Colon (tissue), 2 donors: ENCODE results near the gene NTM.
"Not testable (repeated sequence)": the region's sequence is repeated elsewhere in the genome, so short reads cannot be mapped to it uniquely, and the experiment has no call there.

Experiments used
- FAIRE-seq: peaks from 2 replicates; lab custom pipeline; 2012; peaks lifted over from hg19 to GRCh38; lab: Jason Lieb, UNC
- donor health status: control.
- donor health status: control.

The NTM gene

DNA sequence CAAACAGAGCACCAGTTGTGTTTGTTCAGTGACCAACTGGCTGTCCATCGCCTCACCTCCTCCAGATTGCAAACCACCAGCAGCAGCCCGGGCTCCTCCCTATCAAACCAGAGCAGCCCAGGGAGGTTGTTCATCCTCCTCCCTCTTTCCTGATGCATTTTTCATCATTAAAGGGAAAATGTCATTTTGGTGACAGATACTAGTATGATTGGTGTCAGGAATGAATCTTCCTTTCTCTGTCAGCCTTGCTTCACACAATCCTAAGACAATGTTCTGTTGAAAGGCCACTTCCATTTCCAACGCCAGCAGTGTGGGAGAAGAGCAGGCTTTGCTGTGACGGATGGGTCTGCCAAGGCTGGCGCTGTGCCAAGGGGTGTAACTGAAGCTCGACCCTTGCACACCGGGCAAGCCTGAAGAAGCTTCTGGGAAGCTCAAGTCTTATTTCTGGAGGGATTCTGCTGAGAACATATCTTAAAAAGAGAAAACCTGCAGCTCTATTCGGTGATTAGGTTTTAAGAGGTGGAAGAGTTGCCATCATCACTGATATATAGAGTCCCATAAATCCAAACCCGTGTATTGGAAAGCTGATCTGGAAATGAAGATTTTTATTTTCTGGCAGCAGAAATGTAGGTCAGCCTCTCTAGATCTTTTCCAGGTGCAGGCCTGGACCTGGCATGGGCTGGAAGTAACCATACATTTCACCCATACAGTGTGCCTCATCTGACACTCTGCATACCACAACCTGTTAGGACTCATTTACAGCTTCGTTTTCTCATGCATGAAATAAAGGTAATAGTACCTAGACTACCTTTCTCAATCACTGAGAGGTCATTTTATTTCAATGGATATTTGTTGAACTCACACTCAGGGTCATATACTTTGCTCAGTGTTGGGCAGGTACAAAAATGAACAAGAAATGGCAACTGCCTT lies 524.5 kb downstream of the NTM start:
- FAIRE-seq = no peak

DNA sequence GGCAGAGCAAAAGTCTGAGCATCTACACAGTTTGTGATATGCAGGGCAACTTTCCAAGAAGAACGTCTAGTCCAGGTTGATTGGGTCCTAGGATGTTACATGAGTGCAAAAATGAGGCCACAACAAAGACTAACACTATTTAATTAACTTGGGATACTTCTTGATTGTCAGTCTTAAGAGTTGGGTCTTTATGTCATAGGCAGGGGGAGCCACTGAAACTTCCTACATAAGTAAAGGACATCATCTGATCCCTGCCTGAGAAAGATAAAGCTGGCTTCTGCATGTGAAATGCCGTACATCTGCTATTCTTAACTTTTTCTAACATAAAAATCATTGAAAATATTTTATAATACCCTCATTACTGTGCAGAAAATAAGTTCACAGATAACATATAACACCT lies 525.5 kb downstream of the NTM start:
- no peak for FAIRE-seq

DNA sequence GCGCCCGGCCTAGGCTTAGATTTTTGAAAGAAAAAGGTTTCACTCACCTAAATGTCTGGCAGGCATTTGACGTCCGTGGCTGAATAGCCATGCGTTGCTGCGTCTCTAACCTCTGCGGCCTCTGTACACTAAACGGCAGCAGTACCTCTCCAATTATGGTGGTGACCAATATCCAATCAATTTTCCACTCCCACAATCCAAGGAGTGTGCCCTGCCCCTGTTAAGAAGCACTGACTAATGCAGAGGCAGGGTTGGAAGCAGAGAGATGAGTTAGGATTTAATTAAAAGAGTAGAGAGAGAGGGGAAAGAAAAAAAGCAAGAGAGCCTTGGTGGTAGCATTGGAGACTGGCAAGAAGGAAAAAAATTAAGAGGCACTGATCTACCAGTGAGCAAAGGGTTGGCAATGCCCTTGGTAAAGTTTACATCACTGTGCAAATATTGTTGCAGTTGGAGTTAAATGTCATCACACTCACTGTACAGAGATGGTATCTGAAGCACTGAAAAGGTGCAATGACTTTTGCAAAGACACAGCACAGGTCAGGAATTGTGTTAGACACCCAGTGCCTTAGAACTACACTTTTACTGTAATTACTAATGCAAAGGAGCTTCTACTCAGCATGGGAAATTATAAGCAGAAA lies 526.7 kb downstream of the NTM start:
- FAIRE-seq = no peak

DNA sequence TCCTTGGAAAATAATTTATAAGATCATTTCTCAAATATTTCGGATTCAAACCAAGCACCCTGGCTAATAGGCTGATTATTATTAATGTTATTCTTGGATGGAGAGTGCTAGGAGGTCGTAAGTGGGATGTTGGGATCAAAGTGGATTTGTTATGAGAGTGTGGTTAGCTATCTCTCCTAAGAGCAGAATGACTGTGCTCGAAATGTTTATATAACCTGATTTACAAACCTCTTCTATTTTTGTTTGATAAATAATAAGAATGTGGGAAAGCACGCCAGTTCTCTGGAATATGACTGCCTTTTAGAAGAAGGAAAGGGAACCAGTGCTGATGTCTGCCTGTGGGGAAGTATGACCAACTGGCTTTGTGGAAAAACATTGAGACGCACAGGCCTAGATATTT lies 527.5 kb downstream of the NTM start:
- FAIRE-seq = no peak

DNA sequence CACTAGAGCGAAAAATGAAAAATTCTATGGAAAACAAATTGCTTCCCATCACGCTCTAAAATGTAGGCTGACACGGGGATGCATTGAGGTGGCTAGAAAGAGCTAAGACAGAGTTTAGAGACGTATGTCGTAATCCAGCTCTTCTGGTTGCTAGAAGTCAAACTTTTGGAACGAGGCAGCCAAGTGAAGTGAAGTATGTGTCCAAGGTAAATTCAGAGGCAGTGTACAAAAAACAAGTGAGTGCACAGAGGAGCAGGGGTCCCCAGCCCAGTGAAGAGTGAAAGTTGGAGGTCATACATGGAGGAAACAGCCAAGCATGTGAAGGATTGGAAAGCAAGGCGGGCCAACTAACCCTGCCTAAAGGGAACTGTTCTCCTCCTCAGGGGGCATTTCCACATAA lies 528.5 kb downstream of the NTM start:
- FAIRE-seq = no peak

DNA sequence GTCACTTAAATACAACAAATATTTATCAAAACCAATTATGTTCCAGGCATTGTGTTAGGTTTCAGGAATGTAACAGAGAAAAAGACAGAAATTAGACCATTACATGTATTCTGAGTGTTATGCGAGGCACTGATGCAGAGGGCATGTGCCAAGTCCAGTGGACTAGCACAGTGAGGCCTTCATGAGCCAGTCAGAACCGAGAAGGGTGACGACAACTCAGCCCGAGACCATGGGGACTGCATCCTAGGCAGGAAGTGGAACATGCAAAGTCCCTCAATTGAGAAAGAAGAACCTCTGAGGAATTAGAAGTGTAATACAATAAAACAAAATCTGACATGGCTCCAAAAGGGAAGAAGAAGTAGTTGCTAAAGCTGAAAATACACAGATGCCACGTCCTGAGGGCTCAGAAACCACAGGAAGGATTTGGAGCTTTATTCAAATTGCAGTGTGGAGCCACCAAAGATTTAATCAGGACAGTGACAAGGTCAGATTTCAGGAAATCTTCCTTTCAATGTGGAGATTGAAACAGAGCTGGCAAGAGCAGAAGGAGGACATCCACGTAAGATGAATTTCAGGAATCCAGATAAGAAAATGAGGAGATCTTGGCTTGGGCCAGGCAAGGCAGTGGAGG lies 529.6 kb downstream of the NTM start:
- FAIRE-seq = no peak

DNA sequence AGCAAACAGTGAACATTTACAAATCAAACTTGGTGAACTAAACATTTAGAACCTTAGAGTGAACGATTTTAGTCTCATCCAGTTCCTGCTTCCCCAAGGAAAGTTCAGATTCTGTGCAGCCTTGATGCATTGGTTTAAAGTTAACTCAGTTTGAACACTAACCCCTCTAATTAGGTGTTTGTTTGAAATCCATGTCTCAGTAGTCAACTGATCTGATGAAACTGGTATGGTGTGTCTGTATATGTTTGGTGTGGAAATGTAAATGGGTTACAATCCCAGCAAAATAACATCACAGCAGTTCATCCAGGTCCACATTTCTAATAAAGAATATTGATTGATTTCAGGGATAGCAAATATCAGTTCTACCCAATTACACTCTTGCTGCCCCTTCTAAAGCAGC lies 532.0 kb downstream of the NTM start:
- no peak for FAIRE-seq

DNA sequence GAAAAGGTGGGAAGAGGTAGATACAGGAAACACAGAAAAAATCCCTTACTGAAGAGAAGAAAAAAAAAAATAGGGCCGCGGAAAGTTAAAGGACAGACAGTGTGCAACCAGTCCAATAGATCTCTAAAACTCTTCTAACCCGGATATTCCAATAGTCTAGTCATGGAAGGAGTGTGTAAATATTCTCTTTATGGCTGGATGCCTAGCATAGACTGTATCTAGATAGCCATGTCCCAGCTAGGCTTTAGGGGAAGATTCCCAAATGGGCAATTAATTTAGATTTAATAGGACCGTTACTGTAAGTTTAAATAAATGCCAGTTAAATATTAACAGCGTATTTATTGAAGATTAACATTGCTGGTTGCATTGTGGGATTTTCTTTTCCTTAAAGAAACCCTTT lies 532.7 kb downstream of the NTM start:
- no peak for FAIRE-seq

DNA sequence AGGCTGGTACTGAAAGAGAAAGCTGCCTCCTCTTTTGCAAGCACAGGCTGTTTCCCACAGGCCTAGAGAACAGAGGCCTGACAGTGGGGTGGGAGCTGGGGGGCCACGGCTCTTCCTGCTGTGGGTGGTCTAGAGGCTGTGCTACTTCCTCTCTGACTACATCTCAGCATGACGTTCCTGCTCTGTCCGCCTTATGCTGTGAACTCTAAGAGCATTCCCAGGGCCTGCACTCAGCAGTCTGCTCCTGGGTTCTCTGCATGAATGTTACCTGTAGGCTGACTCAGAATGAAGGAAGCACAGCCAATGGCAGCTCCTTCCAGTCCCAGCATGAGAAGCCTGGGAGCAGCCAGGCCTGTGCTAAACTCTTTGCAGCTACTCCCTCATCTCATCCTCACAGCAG lies 534.3 kb downstream of the NTM start:
- FAIRE-seq = no peak

DNA sequence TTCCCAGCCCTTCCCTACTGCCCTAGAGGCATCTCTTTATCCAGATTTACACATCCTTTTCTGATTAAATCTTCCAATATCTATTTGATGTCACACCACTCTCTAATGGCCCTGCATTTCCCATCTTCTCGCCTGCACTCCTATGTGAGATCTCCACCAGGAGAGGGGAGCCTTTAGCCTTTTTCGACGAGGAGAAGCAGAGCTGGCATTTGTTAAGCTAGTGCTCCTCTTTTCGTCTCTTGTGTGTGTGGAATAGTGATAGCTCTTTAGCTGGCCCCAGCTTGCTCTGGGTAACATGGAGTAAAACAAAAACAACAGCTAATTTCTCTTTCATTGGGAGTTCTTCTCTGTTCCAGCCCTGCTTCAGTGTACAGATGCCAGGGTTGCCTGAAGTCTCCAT lies 536.5 kb downstream of the NTM start:
- FAIRE-seq = no peak

DNA sequence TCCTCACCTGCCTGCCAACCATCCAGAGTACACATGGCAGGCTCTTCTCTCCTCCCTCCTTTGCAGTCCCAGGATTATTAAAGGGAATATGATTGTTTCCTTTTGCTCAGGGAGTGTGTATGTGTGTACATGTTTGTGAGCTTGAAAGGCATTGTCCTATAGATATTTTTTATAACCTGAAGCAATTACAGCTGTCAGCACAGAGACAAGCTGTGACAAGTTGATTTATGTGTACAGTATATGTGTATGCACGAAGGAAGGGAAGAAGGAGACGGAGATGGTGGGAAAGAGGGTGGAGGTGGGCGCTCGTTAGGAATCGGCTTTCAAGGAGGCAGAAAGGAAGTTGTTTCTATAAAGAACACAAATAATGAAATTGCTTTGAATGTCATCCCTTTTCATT lies 537.0 kb downstream of the NTM start:
- FAIRE-seq = no peak

DNA sequence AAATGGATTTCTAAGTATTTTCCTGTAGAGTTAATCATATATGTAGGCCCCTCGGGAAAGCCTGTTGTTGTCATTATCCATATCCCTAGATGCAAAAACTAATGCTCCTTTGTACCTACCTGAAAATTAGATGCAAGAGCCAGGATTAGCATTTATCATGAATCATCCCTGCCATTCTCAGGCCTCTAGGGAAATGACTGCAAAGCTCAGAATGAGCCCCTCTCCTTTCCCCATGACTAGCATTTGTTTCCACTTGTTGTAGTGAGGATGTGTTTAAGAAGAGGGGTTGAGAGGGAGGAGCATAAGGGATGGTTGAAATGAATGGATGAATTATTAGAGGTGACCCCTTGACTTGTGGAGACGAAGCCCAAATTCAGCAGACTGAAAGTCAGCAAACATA lies 537.9 kb downstream of the NTM start:
- FAIRE-seq = no peak

DNA sequence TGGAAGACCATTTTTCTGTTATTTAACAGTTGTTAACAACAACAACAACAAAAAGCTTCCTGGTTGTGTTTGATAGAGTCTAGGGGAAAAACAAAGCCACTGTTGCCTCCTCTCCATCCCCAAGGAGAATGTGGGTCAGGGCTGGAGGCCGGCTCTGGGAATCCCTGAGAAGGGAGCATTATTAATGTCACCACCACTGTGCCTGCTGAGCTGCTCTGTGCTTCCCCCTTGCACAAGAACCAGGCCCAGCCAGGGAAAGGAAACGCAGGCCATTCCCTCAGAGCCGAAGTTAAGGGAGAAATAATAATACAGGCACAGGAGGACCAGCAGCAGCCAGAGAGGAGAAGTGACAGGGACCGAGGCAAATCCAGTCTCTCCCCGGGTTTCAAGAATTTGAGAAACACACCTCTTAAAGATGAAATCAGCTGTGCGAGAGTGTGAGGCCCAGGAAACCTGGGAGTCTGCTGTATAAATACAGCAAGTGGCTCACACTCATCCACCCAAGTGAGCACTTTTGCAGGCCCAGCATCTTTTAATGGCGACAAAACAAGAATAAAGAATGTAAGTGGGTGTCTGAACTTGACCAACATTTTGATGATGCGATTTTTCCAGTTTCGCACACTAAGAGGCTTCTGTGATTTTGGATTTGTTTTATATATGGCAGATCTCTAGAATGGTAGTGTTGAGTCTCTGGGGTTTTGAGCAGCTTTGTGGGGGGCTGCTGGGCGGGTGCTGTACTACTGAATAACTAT lies 539.2 kb downstream of the NTM start:
- no peak for FAIRE-seq

DNA sequence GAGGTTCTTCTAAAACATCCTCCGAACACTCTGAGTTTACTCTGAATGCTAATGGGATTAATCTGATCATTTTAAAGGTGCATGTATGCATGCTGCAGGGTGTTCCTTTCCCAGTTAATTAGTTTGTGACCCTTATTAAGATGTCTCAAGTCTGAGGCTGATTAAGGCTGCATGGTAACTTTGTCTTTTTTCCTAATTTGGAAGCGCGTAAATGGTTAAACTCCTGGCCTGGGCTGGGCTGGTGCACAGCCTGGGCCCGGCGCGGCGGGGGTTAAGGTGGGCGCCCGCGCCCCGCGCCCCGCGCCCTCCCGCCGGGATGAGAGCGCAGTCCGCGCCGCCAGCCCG lies 539.7 kb downstream of the NTM start:
- FAIRE-seq = no peak

DNA sequence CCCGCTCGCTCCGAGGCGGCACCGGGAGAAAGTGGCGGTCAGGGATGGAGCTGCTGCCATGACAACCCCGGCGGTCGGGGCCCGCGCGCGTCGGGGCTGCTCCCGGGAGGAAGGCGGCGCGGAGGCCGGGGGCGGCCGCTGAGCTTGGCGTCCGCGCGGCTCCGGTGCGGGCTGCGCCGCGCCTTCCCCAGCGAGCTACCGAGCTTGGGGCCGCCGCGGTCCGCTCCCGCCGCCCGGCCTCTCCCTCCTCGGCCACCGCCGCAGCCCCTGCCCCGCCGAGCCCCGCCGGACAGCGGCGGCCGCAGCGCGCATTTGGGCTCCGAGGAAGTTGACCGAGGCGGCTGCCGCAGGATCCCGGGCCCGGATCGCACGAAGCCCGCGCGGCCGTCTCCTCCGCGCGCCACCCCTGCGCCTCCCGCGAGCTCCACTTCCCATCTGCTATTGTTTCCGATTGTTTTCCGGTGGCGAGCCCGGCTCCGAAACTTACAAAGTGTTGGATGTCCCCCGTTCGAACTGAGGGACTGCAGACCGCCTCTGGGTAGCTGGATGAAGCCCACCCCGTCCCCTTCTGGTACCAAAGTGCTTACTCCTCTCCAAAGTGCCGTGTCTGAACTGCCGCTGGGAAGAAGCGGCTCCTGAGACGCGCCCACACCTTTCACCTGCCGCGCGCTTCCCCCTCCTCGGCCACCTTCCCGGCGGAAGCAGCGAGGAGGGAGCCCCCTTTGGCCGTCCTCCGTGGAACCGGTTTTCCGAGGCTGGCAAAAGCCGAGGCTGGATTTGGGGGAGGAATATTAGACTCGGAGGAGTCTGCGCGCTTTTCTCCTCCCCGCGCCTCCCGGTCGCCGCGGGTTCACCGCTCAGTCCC lies 540.3 kb downstream of the NTM start:
- FAIRE-seq = no peak

DNA sequence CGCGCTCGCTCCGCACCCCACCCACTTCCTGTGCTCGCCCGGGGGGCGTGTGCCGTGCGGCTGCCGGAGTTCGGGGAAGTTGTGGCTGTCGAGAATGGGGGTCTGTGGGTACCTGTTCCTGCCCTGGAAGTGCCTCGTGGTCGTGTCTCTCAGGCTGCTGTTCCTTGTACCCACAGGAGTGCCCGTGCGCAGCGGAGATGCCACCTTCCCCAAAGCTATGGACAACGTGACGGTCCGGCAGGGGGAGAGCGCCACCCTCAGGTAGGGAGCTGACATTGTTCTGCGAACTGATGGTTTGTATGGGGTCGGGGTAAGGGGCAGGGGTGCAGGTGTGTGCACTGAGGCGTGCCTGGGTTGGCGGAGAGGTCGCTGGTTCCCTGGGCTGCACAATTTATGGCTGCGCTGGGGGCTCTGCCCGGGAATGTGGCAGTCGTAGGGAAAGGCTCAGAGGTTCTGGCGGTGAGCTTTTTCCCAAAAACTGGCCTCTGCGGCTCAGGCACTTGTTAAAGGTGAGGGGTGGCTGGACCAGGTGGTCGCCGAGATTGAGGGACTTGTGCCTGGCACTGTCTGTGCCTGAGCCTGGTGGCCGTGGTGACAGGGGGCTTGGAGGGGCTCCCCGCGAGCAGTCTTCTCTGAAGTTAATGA lies 541.1 kb downstream of the NTM start:
- FAIRE-seq = not testable (repeated sequence)

DNA sequence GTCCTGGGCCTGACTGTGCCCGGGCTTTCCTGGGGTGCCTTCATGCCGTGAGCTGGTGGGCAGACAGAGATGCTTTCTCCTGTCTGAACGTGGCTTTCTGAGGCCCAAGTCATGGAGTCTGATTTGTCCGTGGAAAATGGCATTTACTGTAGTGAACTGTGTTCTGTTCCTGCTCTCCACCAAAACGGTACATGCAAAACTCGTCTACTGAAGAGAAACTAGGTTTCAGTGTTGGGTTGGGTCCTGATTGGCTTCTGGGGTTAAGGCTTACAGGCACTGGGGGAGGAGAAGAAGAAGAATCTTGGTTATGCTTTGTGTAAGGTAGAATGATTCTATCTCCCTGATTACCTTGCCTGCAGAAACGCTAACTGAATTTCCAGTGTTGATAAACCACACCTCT lies 541.7 kb downstream of the NTM start:
- FAIRE-seq = no peak

DNA sequence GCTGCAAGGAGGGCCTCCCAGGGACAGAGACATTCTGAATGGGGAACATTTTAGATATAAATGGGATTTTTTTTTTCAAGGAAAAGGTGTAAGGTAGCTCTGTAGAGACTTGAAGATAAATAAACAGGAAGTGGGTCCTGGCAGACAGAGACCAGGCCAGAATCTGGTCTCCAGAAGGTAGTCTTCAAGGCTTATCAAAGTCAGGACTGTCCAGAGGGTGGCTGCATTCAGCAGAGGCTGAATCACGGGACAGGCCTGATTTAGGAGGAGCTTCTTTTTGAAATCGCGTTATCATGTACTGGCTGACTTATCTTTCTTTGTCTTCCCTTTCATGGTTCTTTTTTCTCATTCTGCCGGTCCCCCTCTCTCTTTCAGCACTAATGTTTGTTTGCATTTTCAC lies 542.9 kb downstream of the NTM start:
- FAIRE-seq = no peak

DNA sequence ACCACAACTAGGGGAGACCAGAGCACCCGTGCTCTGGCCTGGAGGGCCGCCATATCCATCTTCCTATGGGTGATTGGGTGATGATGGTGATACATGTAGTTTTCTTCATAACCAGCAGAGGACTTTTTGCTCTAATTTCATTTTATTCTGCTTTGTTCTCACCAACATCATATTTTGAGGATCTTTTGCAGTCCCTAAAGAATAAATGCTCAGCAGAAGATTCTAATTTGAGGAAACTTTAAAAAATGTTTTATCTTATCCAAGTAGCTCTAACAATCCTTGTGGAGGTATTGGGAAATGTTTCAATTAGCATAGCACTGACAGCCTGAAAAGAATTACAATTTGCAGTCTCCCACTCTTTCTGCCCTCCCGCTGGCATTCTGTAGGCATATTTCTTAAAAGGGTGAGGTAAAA lies 544.0 kb downstream of the NTM start:
- no peak for FAIRE-seq

DNA sequence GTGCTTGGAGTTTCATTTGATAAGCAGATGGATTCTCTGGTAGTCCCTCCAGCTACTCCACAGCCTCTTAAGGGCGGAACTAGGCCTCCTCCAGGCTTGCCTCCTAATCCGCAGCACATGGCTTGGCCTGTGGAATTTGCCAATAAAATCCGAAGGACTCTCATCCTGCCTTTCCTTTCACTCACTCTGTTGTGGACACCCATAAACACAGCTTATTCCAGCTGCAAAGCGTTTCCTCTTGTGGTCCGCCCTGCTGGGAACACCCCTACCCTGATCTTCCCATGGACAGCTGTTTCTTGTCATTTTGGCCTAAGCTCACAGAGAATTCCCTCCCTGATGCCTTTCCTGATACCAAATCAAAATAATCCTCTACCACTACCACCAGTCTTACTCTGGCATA lies 546.2 kb downstream of the NTM start:
- no peak for FAIRE-seq
